Endometrial microvascular endothelial cells (primary cell): Measurements from ENCODE around the gene MIF. TPM values are rescaled to one million over a fixed set of nuclear protein-coding genes. Genes with fewer than 3 reads are reported as not detected.

Experiments used
- in situ Hi-C: cut with HindIII; loops from 2 replicates; pipeline ENCODE4 v1.10.0; 2017; ENCODE audit warnings: low sequenced_read_pairs, low pct_unique_long_range_greater_than_20kb; ENCODE audit errors: inconsistent ontology term
- total RNA-seq: library from RNA; depleted of rRNA; stranded (reverse); fragments of >200 nt; gene quantifications from one replicate; pipeline ENCODE4 v1.2.3, GENCODE V29; 2015; ENCODE audit errors: inconsistent ontology term

Gene MIF
- total RNA-seq, 1 donor from 2014 or later: 414 TPM

DNA sequence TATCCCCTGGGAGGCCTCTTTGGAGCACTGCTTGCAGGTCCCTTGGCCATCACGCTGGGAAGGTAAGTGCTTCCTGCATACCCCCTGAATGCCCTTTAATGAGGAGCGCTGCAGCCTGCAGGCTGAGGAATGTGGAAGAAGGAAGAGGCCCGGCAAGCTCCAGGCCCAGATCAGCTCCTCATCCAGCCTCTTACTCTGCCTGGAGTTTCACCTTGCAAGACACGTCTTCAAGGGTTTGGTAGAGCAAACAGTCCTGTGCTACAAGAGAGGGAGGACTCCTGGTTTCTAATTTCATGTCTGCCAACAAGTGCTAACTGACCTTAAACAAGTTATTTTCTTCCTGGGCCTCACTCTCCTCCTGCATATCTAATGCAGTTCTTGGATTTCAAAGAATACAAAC lies 25.6 kb upstream of the MIF start:
- in situ Hi-C loops: no loop called here

DNA sequence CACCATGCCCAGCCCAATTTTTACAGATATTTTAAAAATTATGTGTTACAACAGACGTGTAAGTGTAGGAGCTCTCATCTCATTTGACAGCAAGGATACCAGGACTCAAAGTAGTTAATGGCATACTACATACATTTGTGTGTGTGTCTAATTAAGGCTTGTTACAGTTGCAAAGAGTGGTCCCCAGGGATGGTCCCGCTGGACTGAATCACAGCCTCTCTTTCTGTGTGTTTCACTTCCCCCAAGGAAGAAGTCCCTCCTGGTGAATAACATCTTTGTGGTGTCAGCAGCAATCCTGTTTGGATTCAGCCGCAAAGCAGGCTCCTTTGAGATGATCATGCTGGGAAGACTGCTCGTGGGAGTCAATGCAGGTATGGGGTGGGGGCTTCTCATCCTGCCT lies 19.3 kb upstream of the MIF start:
- in situ Hi-C loops: no loop called here

DNA sequence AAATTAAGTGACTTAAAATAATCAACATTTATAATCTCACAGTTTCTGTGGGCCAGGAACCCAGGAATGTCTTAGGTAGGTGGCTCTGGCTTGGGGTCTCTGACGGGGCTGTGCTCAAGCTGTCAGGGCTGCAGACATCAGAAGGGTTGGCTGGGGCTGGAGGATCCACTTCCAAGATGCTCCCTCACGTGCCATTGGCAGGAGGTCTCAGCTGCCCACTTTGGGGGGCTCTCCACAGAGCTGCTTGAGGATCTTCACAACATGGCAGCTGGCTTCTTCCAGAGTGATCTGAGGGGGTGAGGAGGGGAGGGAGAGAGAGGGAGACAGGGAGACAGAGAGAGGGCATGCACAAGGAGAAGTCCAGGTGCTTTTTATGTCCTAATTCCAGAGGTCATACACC lies 18.4 kb upstream of the MIF start:
- in situ Hi-C loops: no loop called here

DNA sequence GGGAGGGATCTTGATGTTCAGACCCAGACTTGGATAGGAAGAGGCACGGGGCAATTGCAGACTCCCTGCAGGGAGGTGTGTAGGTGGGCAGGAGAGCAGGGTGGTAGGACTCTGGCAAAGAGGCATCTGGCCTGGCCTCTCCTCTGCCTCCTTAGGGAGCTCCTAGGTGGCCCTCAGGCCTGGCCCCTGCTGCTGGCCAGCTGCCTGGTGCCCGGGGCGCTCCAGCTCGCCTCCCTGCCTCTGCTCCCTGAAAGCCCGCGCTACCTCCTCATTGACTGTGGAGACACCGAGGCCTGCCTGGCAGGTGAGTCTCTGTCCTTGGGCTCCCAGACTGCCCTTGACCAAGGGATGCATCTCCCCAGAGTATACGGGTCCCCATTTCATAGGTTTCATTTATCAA lies 16.6 kb upstream of the MIF start:
- in situ Hi-C loops: no loop called here

DNA sequence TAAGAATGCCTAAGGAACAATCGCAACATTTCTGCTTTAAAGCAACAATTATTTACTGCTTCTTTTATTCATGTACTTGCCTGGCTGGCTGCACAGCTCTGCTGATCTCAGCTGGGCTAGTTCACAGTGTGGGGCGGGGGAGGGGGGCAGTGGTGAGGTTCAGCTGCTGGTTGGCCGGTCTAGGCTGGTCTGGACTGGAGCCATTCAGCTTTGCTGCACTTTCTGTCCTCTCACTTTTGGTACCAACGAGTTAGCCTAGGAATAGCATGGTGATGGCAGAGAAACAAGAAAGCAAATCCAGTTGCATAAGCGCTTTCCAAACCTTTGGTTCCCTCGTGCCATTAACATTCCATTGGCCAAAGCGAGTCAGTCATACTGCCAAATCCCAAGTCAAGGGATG lies 16.0 kb upstream of the MIF start:
- in situ Hi-C loops: no loop called here

DNA sequence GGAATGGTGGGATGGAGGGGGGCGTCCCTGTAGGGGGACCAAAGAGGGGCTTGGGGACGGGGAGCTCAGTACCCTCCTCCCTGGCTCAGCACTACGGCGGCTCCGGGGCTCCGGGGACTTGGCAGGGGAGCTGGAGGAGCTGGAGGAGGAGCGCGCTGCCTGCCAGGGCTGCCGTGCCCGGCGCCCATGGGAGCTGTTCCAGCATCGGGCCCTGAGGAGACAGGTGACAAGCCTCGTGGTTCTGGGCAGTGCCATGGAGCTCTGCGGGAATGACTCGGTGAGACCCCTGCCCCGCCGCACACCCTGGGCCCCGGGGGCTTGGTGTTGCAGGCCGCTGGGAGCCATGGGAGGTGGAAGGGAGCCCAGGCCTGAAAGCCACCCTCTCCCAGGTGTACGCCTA lies 11.8 kb upstream of the MIF start:
- in situ Hi-C loops: no loop called here

DNA sequence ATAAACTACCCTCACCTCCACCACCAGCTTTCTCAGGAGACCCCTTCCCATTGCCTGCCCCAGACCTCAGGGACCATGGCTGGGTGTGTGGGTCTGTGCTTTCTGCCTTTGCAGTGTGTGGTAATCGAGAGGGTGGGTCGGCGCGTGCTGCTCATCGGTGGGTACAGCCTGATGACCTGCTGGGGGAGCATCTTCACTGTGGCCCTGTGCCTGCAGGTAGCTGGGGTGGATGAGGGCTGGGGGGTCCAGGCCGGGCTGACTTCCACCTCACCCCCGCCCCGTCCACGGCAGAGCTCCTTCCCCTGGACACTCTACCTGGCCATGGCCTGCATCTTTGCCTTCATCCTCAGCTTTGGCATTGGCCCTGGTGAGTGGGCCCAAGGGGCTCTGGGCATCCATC lies 10.5 kb upstream of the MIF start:
- in situ Hi-C loops: no loop called here

DNA sequence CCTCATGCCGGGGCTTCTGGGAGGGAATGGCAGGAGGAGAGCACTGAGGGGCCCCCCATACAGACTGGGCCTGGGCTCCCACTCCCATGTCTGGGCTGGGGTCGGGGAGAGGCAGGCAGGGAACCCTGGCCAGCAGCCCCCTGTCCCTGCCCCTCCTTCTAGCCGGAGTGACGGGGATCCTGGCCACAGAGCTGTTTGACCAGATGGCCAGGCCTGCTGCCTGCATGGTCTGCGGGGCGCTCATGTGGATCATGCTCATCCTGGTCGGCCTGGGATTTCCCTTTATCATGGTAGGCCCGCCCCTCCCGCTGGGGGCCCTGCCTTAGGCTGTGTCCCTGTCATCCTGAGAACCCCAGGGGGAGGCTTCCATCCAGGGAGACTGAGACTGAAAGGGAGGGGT lies 10.0 kb upstream of the MIF start:
- in situ Hi-C loops: no loop called here

DNA sequence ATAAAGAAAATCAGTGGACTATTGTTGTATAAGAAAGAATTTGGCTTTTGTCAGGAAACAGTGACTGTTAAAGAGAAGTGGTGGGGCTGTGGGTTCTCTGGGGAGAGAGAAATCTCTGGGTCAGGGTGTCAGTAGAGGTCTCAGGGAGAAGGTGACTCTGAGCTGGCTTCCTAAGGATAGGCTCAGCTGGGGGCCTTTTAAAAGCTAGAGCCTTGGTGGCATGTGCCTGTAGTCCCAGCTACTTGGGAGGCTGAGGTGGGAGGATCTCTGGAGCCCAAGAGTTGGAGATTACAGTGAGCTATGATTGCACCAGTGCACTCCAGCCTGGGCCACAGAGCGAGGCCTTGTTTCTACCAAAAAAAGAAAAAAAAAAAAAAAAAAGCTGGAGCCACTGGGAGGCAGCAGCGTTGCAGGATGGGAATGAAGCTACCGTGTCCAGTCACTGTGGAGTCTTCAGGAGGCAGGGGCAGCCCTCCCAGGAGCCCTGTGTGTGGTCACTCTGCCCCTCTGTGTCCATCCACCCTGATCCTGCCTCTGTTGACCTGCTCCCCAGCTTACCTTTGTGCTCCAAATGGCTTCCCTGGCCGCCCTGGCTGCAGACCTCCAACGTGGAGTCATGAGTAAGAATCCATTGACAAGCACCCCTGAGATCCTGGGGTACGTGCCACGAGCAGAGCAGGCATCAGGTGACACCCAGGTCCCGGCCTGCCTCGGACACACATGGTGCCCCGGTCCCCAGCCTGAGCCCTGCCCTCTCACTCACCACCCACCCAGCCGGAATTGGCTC lies 5.4 kb upstream of the MIF start:
- in situ Hi-C loops: no loop called here

DNA sequence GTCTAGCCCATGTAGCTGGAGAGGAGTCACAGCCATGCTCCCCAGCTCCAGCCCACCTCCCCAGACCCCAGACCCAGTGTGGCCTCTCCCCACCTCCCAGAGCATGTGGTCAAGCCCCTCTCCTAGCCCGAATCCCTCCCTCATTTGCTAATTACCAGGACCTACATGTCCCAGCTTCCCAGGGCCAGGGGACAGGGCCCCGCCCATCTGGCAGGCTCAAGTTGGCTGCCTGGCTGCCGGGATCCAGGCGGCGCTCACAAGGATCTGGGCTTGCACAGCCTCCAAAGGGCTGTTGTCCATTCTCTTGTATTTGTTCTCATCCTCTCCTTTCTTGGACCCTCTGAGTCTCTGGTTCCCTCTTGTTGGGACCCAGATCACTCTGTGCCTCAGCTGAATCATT lies 4.6 kb upstream of the MIF start:
- in situ Hi-C loops: no loop called here

DNA sequence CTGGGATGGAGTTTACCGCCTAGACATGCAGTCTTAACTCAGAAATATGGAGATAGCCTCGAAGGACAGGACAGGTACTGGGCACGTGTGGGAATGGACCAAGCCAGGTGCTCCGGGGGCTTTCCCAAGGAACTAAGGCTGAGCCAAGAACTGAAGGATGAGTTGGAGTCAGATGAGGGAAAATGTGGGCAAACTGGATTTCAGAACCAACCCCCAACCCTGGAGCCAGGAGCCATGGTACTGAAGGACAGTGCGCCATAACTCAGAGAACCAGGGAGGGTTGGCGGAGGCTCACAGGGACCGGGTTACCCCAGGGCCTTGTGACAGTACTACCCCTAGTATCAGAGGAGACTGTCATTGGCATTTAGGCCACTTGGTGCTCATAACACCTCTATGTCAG lies 2.5 kb upstream of the MIF start:
- in situ Hi-C loops: no loop called here

DNA sequence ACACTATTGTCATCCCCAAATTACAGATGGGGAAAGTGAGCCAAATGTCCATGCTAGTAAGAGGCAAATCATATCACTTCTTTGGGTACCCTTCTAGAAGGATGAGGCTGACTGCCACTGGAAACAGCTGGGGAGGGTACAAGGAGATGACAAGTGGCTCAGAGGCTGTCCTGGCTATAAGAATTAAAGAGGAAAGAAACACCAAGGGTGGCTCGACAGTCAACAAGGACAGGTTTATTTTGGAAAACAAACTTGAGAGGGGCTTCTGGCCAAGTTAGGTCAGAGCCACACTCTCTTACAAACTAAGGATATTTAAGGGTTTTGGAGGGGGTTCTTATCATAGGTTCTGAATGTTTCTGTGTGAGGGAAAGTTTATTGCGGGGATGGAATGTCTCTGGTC lies 2.1 kb upstream of the MIF start:
- in situ Hi-C loops: no loop called here

DNA sequence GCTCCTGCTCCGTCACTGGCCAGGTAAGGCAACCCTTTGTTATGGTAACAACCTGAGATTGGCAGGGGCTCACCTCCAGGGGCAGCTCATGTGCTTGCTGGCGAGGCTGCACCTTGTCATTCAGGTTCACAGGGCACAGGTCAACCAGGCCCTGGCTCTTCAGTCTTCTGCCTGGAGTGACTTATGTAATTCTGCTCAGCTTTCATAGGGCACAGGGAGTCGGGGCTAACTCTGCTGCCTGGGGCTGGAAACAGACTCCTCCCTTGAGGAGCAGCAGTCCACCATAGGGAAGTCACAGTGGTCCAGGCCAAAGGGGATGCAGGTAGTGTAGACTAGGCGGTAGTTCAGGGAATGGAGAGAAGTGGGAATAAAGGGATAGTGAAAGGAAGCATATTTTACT lies 1.5 kb upstream of the MIF start:
- in situ Hi-C loops: no loop called here

DNA sequence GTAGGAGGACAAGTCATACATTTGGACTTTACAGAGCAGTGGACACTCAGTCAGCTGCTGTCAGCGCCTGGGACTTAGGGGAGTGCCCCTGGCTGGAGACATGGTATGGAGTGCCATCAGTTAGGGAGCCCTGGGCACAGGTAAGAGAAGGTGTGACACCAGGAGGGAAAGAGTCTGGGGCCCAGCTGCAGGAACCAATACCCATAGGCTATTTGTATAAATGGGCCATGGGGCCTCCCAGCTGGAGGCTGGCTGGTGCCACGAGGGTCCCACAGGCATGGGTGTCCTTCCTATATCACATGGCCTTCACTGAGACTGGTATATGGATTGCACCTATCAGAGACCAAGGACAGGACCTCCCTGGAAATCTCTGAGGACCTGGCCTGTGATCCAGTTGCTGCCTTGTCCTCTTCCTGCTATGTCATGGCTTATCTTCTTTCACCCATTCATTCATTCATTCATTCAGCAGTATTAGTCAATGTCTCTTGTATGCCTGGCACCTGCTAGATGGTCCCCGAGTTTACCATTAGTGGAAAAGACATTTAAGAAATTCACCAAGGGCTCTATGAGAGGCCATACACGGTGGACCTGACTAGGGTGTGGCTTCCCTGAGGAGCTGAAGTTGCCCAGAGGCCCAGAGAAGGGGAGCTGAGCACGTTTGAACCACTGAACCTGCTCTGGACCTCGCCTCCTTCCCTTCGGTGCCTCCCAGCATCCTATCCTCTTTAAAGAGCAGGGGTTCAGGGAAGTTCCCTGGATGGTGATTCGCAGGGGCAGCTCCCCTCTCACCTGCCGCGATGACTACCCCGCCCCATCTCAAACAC lies 850 bp upstream of the MIF start:
- in situ Hi-C loops: no loop called here

DNA sequence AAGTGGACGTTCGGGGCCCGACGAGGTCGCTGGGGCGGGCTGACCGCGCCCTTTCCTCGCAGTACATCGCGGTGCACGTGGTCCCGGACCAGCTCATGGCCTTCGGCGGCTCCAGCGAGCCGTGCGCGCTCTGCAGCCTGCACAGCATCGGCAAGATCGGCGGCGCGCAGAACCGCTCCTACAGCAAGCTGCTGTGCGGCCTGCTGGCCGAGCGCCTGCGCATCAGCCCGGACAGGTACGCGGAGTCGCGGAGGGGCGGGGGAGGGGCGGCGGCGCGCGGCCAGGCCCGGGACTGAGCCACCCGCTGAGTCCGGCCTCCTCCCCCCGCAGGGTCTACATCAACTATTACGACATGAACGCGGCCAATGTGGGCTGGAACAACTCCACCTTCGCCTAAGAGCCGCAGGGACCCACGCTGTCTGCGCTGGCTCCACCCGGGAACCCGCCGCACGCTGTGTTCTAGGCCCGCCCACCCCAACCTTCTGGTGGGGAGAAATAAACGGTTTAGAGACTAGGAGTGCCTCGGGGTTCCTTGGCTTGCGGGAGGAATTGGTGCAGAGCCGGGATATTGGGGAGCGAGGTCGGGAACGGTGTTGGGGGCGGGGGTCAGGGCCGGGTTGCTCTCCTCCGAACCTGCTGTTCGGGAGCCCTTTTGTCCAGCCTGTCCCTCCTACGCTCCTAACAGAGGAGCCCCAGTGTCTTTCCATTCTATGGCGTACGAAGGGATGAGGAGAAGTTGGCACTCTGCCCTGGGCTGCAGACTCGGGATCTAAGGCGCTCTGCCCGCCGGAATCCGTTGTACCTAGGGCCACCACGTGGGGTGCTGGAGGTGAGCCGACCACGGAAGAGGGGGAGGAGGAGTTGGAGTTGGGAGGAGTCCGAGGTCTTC lies 771 bp downstream of the MIF start:
- in situ Hi-C loops: no loop called here

DNA sequence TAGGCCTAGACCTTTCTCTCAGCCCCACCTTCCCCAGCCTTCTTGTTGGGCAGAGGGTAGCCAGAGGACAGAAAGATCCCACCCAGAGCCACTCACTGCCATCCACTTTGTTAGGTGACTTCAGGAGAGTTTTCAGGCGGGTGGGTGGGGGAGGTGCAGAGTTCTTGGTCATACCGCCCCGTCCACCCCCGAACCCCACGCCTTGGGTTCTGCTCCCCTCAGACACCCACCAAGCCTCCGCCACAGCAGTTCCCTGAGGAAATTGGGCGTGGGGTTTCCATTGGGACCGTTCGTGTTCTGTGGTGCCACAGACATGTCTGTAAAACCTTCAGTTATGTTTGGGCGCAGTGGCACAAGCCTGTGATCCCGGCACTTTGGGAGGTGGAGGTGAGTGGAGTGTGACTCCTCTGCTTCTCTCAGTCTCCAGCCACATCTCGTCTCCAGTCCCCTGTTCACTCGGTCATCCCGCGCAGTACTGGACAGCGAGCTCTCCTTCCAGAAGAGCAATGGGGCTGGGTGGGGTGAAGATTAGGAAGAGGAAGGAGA lies 1.5 kb downstream of the MIF start:
- in situ Hi-C loops: no loop called here

DNA sequence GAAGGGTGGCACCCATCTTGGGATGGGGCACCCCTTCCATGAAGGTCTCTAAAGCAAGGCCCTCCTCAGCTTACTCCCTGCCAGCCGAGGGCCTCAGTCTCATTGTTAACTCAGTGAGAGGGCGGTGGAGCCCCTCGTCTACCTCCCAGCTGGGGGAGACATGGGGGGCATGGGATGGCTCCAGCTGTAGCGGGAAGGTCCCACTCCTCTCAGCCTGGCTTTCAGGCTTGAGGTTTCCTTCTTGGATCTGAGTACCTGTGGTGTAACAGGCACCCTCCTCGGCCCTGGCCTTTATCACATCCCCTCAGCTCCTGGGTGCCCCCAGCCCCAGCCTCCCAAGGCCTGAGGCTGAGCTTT lies 2.0 kb downstream of the MIF start:
- in situ Hi-C loops: no loop called here

DNA sequence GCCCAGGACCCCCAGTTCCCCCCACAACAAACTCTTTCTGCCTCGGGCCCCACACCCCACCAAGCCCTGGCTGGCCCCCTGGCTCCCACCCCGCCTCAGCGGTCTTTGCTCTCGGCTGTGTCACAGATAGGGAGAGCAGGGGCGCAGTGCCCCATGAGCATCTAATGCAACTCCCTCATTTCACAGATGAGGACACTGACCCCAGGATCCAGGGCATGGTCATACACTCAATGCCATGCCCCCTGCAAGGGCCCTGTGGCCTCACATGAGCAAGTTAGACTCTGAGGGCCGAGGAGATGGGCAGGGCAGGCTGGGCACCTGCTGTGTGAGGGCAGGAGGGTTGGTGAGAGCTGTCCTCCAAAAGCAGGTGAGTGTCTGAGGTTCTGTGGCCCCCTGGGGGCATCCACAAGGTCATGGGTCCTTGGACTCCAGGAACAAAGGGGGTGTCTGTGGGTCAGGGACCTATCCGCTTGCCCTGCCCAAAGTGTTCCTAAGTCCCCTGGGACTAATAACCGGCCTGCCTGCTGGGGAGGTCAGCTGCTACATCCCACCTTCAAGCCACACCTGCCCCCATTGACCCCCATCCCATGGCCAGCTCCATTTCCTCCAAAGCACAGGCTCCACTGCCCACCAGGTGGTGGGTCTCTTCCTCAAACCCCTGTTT lies 2.5 kb downstream of the MIF start:
- in situ Hi-C loops: no loop called here

DNA sequence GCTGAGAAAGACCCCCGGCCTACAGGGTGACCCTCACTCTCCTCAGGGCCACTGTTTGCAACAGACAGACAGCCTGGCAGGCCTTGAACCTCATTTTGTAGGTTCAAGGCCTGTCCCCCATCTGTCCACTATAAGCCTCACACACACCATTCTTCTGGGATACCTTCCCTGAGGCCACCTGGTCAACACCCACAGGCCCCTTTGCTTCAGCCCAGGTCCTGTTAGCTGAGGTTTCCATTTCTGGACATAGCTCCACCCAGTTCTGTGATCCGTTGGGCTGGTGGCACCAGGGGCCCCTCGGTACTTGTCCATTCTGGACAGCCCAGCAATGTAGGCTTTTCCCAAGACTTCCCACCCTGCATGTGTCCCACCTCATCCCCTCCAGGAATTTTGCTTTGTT lies 3.1 kb downstream of the MIF start:
- in situ Hi-C loops: no loop called here
